ENCODE results near the gene PRPF38B.
"Not testable (repeated sequence)": the region's sequence is repeated elsewhere in the genome, so short reads cannot be mapped to it uniquely, and the experiment has no call there.

Gene PRPF38B

DNA sequence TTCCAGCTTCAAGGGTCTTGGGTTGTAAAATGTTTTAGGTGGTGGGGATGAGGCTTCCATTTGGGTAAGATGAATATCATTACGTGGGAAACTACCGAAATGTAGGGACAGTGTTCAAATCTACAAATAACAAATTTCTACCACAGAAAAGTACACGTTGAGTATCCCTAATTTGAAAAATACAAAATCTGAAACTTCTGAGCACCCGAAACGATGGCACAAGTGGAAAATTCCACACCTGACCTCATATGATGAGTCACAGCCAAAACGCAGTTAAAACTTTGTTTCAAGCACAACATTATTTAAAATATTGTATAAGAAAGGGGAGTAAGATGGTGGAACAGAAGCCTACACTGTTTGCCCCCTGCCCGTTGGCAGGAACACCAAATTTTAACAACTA, 22.4 kb upstream of the PRPF38B start:
- DNase-seq, result no peak
- Histone ChIP-seq H3K27ac (no peak overlapping the region), H3K4me3 (no peak overlapping the region), H3K36me3 (no peaks in the 10 kb centered on the region), H3K4me1 (no peaks in the 10 kb centered on the region), H3K27me3 (peaks cover 0 to 18% of the 10 kb centered on the region in 2 donors), H3K9me3 (no peaks in the 10 kb centered on the region)
- TF ChIP-seq, protein P1, sequence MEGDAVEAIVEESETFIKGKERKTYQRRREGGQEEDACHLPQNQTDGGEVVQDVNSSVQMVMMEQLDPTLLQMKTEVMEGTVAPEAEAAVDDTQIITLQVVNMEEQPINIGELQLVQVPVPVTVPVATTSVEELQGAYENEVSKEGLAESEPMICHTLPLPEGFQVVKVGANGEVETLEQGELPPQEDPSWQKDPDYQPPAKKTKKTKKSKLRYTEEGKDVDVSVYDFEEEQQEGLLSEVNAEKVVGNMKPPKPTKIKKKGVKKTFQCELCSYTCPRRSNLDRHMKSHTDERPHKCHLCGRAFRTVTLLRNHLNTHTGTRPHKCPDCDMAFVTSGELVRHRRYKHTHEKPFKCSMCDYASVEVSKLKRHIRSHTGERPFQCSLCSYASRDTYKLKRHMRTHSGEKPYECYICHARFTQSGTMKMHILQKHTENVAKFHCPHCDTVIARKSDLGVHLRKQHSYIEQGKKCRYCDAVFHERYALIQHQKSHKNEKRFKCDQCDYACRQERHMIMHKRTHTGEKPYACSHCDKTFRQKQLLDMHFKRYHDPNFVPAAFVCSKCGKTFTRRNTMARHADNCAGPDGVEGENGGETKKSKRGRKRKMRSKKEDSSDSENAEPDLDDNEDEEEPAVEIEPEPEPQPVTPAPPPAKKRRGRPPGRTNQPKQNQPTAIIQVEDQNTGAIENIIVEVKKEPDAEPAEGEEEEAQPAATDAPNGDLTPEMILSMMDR (IDR thresholded peaks at IDR 0.05), result no peak
- intact Hi-C loops (cut with DNase I; ENCODE audit: low total_unique reads), result no loop called here

DNA sequence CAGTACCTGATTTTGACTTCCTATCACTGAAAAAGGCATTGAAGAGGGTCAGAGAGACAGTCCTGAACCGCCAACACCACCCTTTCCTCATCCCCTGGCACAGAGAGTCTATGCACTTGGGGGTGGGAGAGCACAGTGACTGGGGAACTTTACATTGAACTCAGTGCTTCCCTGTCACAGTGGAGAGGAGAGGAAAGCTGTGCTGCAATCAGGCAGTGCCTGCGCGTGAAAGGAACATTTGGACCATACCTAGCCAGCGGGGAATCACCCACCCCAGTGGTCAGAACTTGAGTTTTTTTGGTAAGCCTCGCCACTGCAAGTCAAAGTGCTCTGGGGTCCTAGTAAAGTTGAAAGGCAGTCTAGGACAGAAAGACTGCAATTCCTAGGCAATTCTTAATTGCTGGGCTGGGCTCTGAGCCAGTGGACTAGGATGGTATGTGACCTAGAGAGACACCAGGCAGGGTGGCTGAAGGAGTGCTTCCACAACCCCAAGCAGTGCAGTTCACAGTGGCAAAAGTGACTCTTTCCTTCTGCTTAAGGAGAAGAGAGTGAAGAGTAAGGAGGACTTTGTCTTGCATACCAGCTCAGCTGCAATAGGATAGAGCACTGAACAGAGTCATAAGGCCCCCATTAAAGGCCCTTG, 21.9 kb upstream of the PRPF38B start:
- Histone ChIP-seq H3K4me1 (no peaks in the 10 kb centered on the region), H3K4me3 (no peak overlapping the region), H3K27me3 (peaks cover 0 to 18% of the 10 kb centered on the region in 2 donors), H3K27ac (no peak overlapping the region), H3K36me3 (no peaks in the 10 kb centered on the region), H3K9me3 (no peaks in the 10 kb centered on the region)
- TF ChIP-seq, protein P1 (IDR thresholded peaks at IDR 0.05), result no peak
- intact Hi-C loops (cut with DNase I; ENCODE audit: low total_unique reads), result no loop called here
- no peak for DNase-seq

DNA sequence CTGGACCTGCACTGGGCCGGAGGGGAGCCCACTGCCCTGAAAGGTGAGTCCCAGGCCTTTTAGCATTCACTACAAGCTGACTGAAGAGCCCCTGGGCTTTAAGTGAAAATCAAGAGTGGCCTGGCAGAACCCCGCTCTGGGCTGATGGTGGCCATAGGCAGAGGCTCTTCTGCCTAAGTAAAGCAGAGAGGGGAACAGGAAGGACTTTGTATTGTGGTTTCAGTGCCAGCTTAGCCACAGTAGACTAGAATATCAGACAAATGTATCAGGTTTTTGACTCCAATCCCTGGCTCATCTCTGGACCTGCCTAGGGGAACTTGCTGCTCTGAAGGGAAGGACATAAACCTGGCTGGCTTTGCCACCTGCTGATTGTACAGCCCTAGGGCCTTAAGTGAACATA, 21.0 kb upstream of the PRPF38B start:
- Histone ChIP-seq H3K9me3 (no peaks in the 10 kb centered on the region), H3K27me3 (peaks cover 0 to 18% of the 10 kb centered on the region in 2 donors), H3K36me3 (no peaks in the 10 kb centered on the region), H3K4me1 (no peaks in the 10 kb centered on the region), H3K27ac (no peak overlapping the region), H3K4me3 (no peak overlapping the region)
- intact Hi-C loops (cut with DNase I; ENCODE audit: low total_unique reads), result no loop called here
- TF ChIP-seq, protein P1 (IDR thresholded peaks at IDR 0.05), result no peak
- no peak for DNase-seq

DNA sequence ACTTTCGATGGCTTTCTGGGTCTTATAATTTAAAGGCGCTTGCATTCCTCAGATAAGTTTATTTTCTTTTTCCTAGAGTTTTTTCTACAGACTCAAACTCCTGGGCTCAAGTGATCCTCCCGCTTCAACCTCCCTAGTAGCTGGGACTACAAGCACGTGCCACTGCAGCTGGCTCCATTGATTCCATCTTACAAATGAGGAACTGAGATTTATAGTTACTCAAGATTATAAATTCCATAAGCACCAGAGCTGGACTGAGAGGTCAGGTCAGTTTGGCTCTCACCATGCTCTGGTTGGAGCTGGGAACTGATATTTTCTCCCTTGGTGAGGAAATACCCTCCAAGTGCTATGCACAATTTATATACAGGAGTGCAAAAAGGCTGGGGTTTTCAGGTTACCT, 13.4 kb upstream of the PRPF38B start:
- Histone ChIP-seq H3K36me3 (no peaks in the 10 kb centered on the region), H3K9me3 (no peaks in the 10 kb centered on the region), H3K27ac (no peak overlapping the region), H3K27me3 (no peaks in the 10 kb centered on the region), H3K4me1 (no peaks in the 10 kb centered on the region), H3K4me3 (no peak overlapping the region)
- TF ChIP-seq, protein P1 (IDR thresholded peaks at IDR 0.05), result no peak
- DNase-seq, result peak in 1 of 2 donors; percentile 42
- intact Hi-C loops (cut with DNase I; ENCODE audit: low total_unique reads), result no loop called here

DNA sequence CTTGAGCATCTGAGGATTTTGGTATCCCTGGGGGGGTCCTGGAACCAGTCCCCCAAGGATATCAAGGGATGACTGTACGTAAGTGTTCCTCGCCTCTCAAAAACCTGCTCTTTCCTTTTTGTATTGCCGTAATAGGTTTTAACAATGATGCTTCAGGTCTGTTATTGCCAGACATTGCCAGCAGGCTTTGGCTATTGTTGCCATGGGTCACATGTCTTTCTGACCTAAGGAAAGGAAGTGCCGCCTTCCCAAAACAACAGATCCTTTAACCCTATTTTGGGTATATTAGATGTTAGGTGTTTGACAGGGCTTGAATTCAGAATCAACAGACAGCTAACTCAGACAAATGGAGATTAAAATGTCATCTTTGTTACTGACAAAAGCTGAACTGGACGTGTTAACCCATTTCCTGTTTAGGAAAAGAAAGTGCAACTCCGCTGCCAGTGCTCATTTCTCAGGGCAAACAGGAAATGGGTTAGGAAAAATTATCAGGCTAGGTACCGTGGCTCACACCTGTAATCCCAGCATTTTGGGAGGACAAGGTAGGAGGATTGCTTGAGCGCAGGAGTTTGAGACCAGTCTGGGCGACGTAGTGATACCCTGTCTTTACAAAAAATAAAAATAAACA, 12.4 kb upstream of the PRPF38B start:
- intact Hi-C loops (cut with DNase I; ENCODE audit: low total_unique reads), result no loop called here
- Histone ChIP-seq H3K36me3 (no peaks in the 10 kb centered on the region), H3K27me3 (no peaks in the 10 kb centered on the region), H3K4me3 (peak overlapping the region in 1 of 2 donors; percentile 20), H3K27ac (no peak overlapping the region), H3K9me3 (no peaks in the 10 kb centered on the region), H3K4me1 (no peaks in the 10 kb centered on the region)
- TF ChIP-seq, protein P1 (IDR thresholded peaks at IDR 0.05), result no peak
- no peak for DNase-seq

DNA sequence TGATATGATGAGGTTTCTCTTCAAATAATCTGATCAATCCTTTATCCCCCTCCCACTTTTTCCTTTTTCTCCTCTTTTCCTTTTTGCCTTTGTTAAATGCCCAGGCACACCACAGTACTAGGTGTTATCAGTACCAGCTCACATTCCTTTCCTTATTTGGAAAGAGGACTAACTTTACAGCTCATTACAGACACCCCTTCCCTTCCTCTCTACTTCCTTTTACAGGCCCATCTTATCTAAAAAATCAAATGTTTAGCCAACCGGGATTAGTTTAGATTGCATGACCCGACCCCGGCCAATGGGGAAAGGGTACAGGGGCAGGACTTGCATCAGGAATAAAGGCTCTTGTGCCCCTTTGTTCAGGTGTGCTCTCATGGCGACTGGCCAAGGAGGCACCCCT, 10.4 kb upstream of the PRPF38B start:
- H3K36me3 ChIP-seq; H3K9me3 ChIP-seq; H3K4me3 ChIP-seq; H3K27me3 ChIP-seq; intact Hi-C loops (cut with DNase I; ENCODE audit: low total_unique reads); H3K4me1 ChIP-seq; DNase-seq; H3K27ac ChIP-seq: not testable (repeated sequence)

Data from tibial artery (tissue), 4 donors.